GM12892 (cell line): ENCODE measurements around the gene FAM222A.

Experiments used
- POLR2A ChIP-seq: IDR thresholded peaks from 2 replicates; pipeline ENCODE4 v1.6.1; 2011; ENCODE audit warnings: low read depth, low read length, control low read depth
- POLR2AphosphoS5 ChIP-seq: IDR thresholded peaks from 2 replicates; pipeline ENCODE4 v1.6.1; 2011; ENCODE audit warnings: low read depth, low read length, control low read depth

GRCh38 chr12:109779382-109779781, 65.8 kb downstream of the FAM222A start:
- TF ChIP-seq POLR2A = no peak
- no peak for TF ChIP-seq POLR2AphosphoS5
